Endothelial cell of umbilical vein (primary cell): ENCODE results near the gene FBXO11.

Experiments used
- EZH2 ChIP-seq: IDR thresholded peaks from 2 replicates; pipeline ENCODE4 v1.6.1; 2012; ENCODE audit warnings: borderline replicate concordance, low read depth, mild to moderate bottlenecking, moderate library complexity, low read length, inconsistent platforms; ENCODE audit not compliant: severe bottlenecking
- POLR2A ChIP-seq: IDR thresholded peaks from 2 replicates; pipeline ENCODE4 v1.6.1; 2012; ENCODE audit warnings: low read depth, mild to moderate bottlenecking, control low read depth, low read length
- TF ChIP-seq, protein P1 (sequence below), 2 donors: IDR thresholded peaks; 1 replicate in 1 of 2; 2 replicates in 1 of 2; pipeline ENCODE4 v1.5.1; 2011; ENCODE audit warnings: low read length in 2 of 2, mild to moderate bottlenecking in 2 of 2, moderate library complexity in 2 of 2, control low read depth in 1 of 2, inconsistent platforms in 1 of 2, low read depth in 1 of 2; ENCODE audit not compliant: insufficient read depth in 1 of 2; ENCODE audit errors: extremely low read depth in 1 of 2

GRCh38 chr2:47867205-47867604, 39.1 kb downstream of the FBXO11 start:
- no peak for TF ChIP-seq EZH2
- TF ChIP-seq, protein P1, sequence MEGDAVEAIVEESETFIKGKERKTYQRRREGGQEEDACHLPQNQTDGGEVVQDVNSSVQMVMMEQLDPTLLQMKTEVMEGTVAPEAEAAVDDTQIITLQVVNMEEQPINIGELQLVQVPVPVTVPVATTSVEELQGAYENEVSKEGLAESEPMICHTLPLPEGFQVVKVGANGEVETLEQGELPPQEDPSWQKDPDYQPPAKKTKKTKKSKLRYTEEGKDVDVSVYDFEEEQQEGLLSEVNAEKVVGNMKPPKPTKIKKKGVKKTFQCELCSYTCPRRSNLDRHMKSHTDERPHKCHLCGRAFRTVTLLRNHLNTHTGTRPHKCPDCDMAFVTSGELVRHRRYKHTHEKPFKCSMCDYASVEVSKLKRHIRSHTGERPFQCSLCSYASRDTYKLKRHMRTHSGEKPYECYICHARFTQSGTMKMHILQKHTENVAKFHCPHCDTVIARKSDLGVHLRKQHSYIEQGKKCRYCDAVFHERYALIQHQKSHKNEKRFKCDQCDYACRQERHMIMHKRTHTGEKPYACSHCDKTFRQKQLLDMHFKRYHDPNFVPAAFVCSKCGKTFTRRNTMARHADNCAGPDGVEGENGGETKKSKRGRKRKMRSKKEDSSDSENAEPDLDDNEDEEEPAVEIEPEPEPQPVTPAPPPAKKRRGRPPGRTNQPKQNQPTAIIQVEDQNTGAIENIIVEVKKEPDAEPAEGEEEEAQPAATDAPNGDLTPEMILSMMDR (IDR thresholded peaks at IDR 0.05; ENCODE audit: extremely low read depth in 1 of 2, insufficient read depth in 1 of 2, low read depth in 1 of 2, low read length in 2 of 2) = no peak
- peak; percentile 34 for TF ChIP-seq POLR2A
